PC-3 (cell line): ENCODE results near the gene TNFRSF11A.

ENCODE experiments used
- EZH2phosphoT487 ChIP-seq: fragments of 300-600 bp; sonication (generic); IDR thresholded peaks from 2 replicates; pipeline ENCODE4 v1.6.1; 2018; ENCODE audit warnings: mild to moderate bottlenecking, antibody characterized with exemption, low read length, borderline replicate concordance
- TF ChIP-seq, protein P1 (sequence below): fragments of 300-600 bp; sonication (generic); conservative IDR thresholded peaks from 2 replicates; pipeline ENCODE4 v1.5.1; 2017; ENCODE audit warnings: antibody characterized with exemption, low read depth, mild to moderate bottlenecking, low read length

DNA sequence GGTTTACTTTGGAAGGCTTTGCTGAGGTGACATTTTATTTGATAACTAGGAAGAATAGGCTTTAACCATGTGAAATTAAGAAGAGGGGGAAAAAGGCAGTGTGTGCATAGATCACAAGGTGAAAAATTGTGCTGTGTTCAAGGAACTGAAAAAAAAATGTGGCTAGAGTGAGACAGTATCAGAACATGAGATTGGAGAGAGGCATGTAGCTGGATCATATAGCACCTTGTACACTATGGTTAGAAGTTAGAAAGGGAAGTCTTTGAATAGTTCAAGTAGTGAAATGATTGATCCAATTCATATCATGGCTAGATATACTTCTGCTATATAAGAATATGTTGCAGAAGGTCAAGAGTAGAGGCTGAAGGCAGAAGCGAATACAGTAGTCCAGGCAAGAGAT is 12.3 kb upstream of the TNFRSF11A start:
- TF ChIP-seq, protein P1, sequence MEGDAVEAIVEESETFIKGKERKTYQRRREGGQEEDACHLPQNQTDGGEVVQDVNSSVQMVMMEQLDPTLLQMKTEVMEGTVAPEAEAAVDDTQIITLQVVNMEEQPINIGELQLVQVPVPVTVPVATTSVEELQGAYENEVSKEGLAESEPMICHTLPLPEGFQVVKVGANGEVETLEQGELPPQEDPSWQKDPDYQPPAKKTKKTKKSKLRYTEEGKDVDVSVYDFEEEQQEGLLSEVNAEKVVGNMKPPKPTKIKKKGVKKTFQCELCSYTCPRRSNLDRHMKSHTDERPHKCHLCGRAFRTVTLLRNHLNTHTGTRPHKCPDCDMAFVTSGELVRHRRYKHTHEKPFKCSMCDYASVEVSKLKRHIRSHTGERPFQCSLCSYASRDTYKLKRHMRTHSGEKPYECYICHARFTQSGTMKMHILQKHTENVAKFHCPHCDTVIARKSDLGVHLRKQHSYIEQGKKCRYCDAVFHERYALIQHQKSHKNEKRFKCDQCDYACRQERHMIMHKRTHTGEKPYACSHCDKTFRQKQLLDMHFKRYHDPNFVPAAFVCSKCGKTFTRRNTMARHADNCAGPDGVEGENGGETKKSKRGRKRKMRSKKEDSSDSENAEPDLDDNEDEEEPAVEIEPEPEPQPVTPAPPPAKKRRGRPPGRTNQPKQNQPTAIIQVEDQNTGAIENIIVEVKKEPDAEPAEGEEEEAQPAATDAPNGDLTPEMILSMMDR: no peak
- TF ChIP-seq EZH2phosphoT487: no peak
